GM04503 (cell line): ENCODE results near the gene DDO.
"Not testable (repeated sequence)": the region's sequence is repeated elsewhere in the genome, so short reads cannot be mapped to it uniquely, and the experiment has no call there.

Source experiments
- DNase-seq: peaks from one replicate; pipeline ENCODE4 v3.0.0-alpha.2; 2012; ENCODE audit warnings: low read depth

The DDO gene

GRCh38 chr6:110367825-110368224, 47.5 kb downstream of the DDO start:
- no peak for DNase-seq

- DNase-seq = no peak
Measured at GRCh38 chr6:110366975-110367374, 48.4 kb downstream of the DDO start.

- DNase-seq = no peak
Measured at GRCh38 chr6:110366256-110366655, 49.1 kb downstream of the DDO start.

DNA sequence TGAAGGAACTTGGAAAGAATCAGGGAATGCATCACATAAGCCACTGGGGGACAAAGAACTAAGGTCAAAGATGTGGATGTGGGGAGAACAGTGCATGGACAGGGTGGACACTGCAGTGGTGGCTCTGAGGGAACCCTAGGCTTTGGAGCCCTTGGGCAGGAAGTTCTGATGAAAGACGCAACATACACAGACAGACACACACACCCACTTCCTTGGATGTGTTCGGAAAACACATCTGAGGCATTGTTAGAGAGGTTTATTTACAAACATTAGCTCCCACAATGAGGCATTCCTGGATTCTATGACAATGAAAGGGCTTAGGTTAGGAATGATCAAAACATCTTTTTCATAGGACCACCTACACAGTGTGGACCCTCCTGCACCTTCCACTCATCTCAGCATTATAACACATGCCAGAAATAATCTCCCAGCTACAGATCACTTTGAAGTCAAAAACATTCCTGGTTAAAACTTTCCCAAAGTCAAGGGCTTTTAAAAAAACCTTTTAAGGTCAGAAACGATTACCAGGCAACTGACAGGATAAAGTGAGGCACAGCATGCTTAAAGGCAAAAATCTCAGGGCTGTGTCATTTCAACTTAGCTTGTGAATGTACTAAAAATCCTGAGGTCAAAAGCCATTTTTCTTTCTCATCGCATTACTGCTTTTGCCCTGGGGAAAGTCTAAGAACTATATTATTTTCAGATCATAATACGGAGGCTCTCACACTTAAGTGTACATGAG, 50.8 kb downstream of the DDO start:
- no peak for DNase-seq

DNA sequence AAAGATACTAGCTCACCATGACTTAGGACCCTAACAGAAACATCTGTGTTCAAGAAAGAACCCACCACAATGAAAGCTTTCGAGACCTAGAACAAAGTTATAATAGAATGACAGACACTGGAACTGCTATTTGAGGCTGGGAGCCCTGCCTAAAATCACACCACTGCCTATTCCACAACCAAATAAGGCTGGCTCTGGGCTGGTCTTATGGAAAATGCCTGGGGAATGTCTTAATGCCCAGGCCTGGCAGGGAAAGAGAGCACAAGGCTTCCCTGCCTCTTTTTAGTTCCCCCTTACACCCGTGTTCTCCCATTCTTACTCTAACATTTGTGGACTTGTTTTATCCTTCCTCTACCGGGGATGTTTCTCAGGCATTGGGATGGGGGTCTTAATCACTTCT, 51.6 kb downstream of the DDO start:
- no peak for DNase-seq

GRCh38 chr6:110360676-110361075, 54.7 kb downstream of the DDO start:
- no peak for DNase-seq

- DNase-seq = no peak
Measured at GRCh38 chr6:110359556-110359955, 55.8 kb downstream of the DDO start.

DNA sequence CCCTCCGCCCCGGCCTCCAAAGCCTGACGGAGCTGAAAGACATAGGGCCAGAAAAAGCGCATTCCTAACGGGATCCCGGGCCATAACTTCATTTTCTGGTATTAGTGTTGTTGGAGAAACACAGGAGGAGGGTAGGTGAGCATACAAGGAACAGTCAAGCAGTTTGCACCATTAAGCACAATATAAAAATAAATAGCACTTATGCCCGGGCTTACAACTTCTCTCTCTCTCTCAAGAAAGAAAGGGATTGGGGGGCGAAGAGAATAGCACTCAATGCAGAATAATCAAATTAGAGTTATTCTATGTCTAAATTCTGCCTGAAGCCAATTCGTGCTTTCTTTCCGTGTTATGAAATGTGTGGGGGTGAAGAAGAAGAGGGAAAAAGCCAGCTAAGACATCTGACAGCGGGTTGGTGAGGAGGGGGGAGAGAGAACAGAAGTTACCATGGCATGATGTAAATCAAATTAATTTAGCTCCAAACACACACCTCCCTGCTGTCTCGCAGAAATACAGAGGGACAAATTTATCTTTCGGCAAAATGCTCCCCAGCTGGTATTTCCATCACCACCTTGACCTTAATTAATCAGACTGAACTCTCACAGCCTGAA, 56.7 kb downstream of the DDO start:
- no peak for DNase-seq

DNA sequence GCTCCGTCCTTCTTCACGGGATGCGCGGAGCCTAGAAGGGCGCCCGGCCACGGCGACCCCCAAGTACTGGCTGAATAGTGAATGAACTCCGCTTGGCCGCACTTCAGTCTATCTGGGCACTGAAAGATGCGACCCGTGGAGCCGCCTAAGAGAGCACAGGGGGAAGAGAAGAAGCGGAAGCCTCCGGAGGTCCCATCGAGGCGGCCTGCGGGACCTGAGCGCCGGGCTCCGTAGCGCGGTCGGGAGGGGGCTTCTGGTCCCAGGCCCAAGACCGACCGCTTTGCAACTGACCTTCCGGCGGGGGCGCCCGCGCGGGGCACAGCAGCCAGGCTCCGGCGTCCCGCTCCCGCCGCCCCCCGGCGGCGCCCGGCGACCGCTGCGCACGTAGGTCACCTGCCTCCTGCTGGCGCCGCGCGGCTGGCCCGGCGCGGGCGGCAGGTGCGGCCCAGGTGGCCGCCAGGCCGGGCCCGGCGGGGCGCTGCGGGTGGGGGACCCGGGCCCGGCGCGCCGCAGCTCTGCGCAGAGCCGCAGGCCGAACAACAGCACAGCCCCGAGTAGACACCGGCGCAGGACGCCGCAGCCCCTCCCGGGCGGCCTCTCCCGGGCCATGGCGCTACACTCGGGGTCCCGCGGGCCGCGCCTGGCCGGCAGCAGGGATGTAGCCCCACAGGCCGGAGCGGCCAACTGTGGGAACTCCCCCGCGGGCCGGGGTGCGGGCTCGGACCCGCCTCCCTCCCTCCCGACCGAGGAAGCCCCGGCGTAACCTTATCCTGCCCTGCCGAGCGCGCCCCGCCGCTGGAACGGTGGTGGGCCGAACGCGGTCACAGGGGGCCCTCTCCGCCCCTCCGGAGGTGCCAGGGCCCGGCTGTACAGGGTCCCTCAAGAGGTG, 57.5 kb downstream of the DDO start, which contains the start of gene METTL24:
TSS of gene METTL24 (minus strand) at position 686 of the 889 bp plus-strand sequence. CDS start at position 609, 77 bp downstream.
- DNase-seq = no peak

- DNase-seq = no peak
Measured at GRCh38 chr6:110357298-110357663, 58.1 kb downstream of the DDO start.

- no peak for DNase-seq
Measured at GRCh38 chr6:110356778-110357177, 58.6 kb downstream of the DDO start.

- no peak for DNase-seq
Measured at GRCh38 chr6:110355727-110356126, 59.6 kb downstream of the DDO start.

DNA sequence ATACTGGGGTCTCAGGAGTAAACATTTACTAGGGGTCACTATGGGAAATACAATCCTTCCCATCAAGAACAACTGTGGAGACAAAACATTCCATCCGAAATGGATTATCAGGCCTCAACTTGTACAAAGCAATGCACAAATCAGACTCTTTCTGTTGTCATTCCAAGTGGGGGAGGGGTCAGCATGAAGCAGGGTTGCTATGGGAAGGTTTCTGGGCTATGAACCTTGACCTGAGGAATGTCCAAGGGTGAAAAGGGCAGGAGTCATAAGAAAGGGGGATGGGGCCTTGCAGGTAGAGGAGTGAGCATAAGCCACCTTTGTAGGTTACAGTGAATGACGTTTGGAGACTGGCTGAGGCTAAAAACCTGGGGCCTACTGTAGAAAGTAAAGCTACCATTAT, 60.4 kb downstream of the DDO start:
- DNase-seq = no peak

GRCh38 chr6:110354153-110354552, 61.2 kb downstream of the DDO start:
- no peak for DNase-seq

- no peak for DNase-seq
Measured at GRCh38 chr6:110353457-110354001, 61.8 kb downstream of the DDO start.

GRCh38 chr6:110352563-110353262, 62.7 kb downstream of the DDO start:
- DNase-seq = no peak

- no peak for DNase-seq
Measured at GRCh38 chr6:110351986-110352385, 63.4 kb downstream of the DDO start.

- DNase-seq = no peak
Measured at GRCh38 chr6:110351546-110351945, 63.8 kb downstream of the DDO start.

DNA sequence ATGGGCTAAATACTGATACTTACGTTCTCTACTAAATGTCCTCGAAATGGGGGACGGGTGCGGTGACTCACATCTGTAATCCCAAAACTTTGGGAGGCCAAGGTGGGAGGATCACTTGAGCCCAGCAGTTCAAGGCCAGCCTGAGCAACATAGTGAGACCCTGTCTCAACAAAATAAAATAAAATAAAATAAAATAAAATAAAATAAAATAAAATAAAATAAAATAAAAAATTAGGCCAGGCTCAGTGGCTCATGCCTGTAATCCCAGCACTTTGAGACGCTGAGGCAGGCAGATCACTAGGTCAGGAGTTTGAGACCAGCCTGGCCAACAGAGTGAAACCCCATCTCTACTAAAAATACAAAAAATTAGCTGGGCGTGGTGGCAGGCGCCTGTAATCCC, 64.8 kb downstream of the DDO start:
- not testable (repeated sequence) for DNase-seq

GRCh38 chr6:110348961-110349690, 66.2 kb downstream of the DDO start:
- no peak for DNase-seq

- no peak for DNase-seq
Measured at GRCh38 chr6:110345025-110345424, 70.3 kb downstream of the DDO start.
